BLaER1 treated with 17β-estradiol and CSF1 and Interleukin-3, amounts not matched to agents 10 nM and 100 nM (cell line): ENCODE measurements around the gene TEX2.
A peak's percentile ranks its signal among the peaks of the same experiment; 100 is the strongest.

Experiments used
- H3K27ac ChIP-seq, 11 experiments: shearing (Covaris generic); formaldehyde crosslinking; 2 replicates each; pipeline ENCODE4 v1.8.1; 2022
- H3K27me3 ChIP-seq, 11 experiments: shearing (Covaris generic); formaldehyde crosslinking; 2 replicates each; pipeline ENCODE4 v1.8.1; 2022
- H3K36me3 ChIP-seq, 11 experiments: shearing (Covaris generic); formaldehyde crosslinking; 2 replicates each; pipeline ENCODE4 v1.8.1; 2022
- H3K4me1 ChIP-seq, 10 experiments: shearing (Covaris generic); formaldehyde crosslinking; 2 replicates each; pipeline ENCODE4 v1.8.1; 2022
- H3K4me2 ChIP-seq, 11 experiments: shearing (Covaris generic); formaldehyde crosslinking; 2 replicates each; pipeline ENCODE4 v1.8.1; 2022
- H3K4me3 ChIP-seq, 10 experiments: shearing (Covaris generic); formaldehyde crosslinking; 2 replicates each; pipeline ENCODE4 v1.8.1; 2022
- H3K9ac ChIP-seq, 11 experiments: shearing (Covaris generic); formaldehyde crosslinking; 2 replicates each; pipeline ENCODE4 v1.8.1; 2022
- H3K9me3 ChIP-seq, 11 experiments: shearing (Covaris generic); formaldehyde crosslinking; replicated peaks in 1 of 11; 2 replicates each; pipeline ENCODE4 v1.8.1; 2022
- H4K20me1 ChIP-seq, 11 experiments: shearing (Covaris generic); formaldehyde crosslinking; 2 replicates each; pipeline ENCODE4 v1.8.1; 2022
- Cebpa-rat ChIP-seq, 11 experiments: shearing (Covaris generic); IDR thresholded peaks; 2 replicates each; pipeline ENCODE4 v1.8.1; 2022

TEX2 gene

GRCh38 chr17:64146418-64147109 is 116.5 kb downstream of the TEX2 start:
- Histone ChIP-seq H3K36me3 (peaks cover 13 to 52% (median 43%) of the 10 kb centered on the region in 11 experiments; a peak in 21 of 22 replicates), H3K9me3 (no peaks in the 10 kb centered on the region), H3K4me2 (peak overlapping the region; percentile 81 to 97 (median 91)), H3K4me1 (peaks cover 18 to 38% (median 29%) of the 10 kb centered on the region in 10 experiments), H3K27ac (peak overlapping the region; percentile 83 to 99 (median 96)), H3K9ac (peak overlapping the region; percentile 92 to 100 (median 98)), H4K20me1 (peaks cover 0 to 9% (median 0%) of the 10 kb centered on the region in 11 experiments; a peak in 3 of 22 replicates), H3K27me3 (no peaks in the 10 kb centered on the region), H3K4me3 (peak overlapping the region; percentile 70 to 97 (median 84))
- no peak for TF ChIP-seq Cebpa-rat (IDR thresholded peaks at IDR 0.05)

GRCh38 chr17:64145751-64146417 is 117.2 kb downstream of the TEX2 start:
- no peak for TF ChIP-seq Cebpa-rat (IDR thresholded peaks at IDR 0.05)
- Histone ChIP-seq H3K4me2 (peak overlapping the region; percentile 85 to 97 (median 91)), H3K27me3 (no peaks in the 10 kb centered on the region), H3K36me3 (peaks cover 13 to 46% (median 38%) of the 10 kb centered on the region in 11 experiments; a peak in 21 of 22 replicates), H3K9me3 (no peaks in the 10 kb centered on the region), H3K4me3 (peak overlapping the region; percentile 70 to 97 (median 84)), H3K27ac (peak overlapping the region; percentile 83 to 99 (median 96)), H4K20me1 (peaks cover 0 to 9% (median 0%) of the 10 kb centered on the region in 11 experiments; a peak in 3 of 22 replicates), H3K9ac (peak overlapping the region; percentile 92 to 100 (median 98)), H3K4me1 (peaks cover 18 to 38% (median 29%) of the 10 kb centered on the region in 10 experiments)

GRCh38 chr17:64145375-64145750 is 117.7 kb downstream of the TEX2 start:
- H3K4me2 ChIP-seq = peak overlapping the region; percentile 80 to 94 (median 86)
- peaks cover 0 to 9% (median 0%) of the 10 kb centered on the region in 11 experiments; a peak in 3 of 22 replicates for H4K20me1 ChIP-seq
- H3K4me3 ChIP-seq = peak overlapping the region; percentile 70 to 97 (median 84)
- peak overlapping the region in 10 of 11 experiments; percentile 45 to 99 (median 96); a peak in 19 of 22 replicates for H3K27ac ChIP-seq
- no peaks in the 10 kb centered on the region for H3K27me3 ChIP-seq
- no peak for TF ChIP-seq Cebpa-rat (IDR thresholded peaks at IDR 0.05)
- H3K4me1 ChIP-seq = peaks cover 18 to 34% (median 26%) of the 10 kb centered on the region in 10 experiments
- no peaks in the 10 kb centered on the region for H3K9me3 ChIP-seq
- H3K9ac ChIP-seq = peak overlapping the region; percentile 92 to 100 (median 98)
- H3K36me3 ChIP-seq = peaks cover 9 to 43% (median 34%) of the 10 kb centered on the region in 11 experiments; a peak in 21 of 22 replicates

GRCh38 chr17:64139542-64139941 is 123.5 kb downstream of the TEX2 start:
- no peak overlapping the region for H3K4me3 ChIP-seq
- H3K36me3 ChIP-seq = no peaks in the 10 kb centered on the region
- no peaks in the 10 kb centered on the region for H4K20me1 ChIP-seq
- H3K27ac ChIP-seq = no peak overlapping the region
- no peak overlapping the region for H3K4me2 ChIP-seq
- H3K9ac ChIP-seq = no peak overlapping the region
- H3K27me3 ChIP-seq = no peaks in the 10 kb centered on the region
- TF ChIP-seq Cebpa-rat (IDR thresholded peaks at IDR 0.05) = no peak
- peaks cover under 1 to 3% (median 2%) of the 10 kb centered on the region in 10 experiments; a peak in 16 of 20 replicates for H3K4me1 ChIP-seq
- H3K9me3 ChIP-seq = no peaks in the 10 kb centered on the region

GRCh38 chr17:64138441-64138840 is 124.6 kb downstream of the TEX2 start:
- no peak for TF ChIP-seq Cebpa-rat (IDR thresholded peaks at IDR 0.05)
- no peak overlapping the region for H3K4me2 ChIP-seq
- no peaks in the 10 kb centered on the region for H4K20me1 ChIP-seq
- no peak overlapping the region for H3K4me3 ChIP-seq
- no peaks in the 10 kb centered on the region for H3K9me3 ChIP-seq
- H3K27ac ChIP-seq = no peak overlapping the region
- H3K27me3 ChIP-seq = no peaks in the 10 kb centered on the region
- peaks cover 0 to under 1% (median 0%) of the 10 kb centered on the region in 10 experiments; a peak in 4 of 20 replicates for H3K4me1 ChIP-seq
- no peaks in the 10 kb centered on the region for H3K36me3 ChIP-seq
- no peak overlapping the region for H3K9ac ChIP-seq

GRCh38 chr17:64135000-64135399 is 128.1 kb downstream of the TEX2 start:
- no peak overlapping the region for H3K4me3 ChIP-seq
- peaks cover 11 to 33% (median 24%) of the 10 kb centered on the region in 10 experiments for H3K4me1 ChIP-seq
- no peak overlapping the region for H3K4me2 ChIP-seq
- no peaks in the 10 kb centered on the region for H3K9me3 ChIP-seq
- H3K27ac ChIP-seq = no peak overlapping the region
- H3K27me3 ChIP-seq = no peaks in the 10 kb centered on the region
- H3K36me3 ChIP-seq = no peaks in the 10 kb centered on the region
- H4K20me1 ChIP-seq = no peaks in the 10 kb centered on the region
- H3K9ac ChIP-seq = no peak overlapping the region; a peak in 1 of 22 replicates
- TF ChIP-seq Cebpa-rat (IDR thresholded peaks at IDR 0.05) = no peak

- Histone ChIP-seq H3K4me1 (peaks cover 12 to 33% (median 24%) of the 10 kb centered on the region in 10 experiments), H3K4me2 (no peak overlapping the region), H3K27ac (no peak overlapping the region)
Measured at GRCh38 chr17:64134216-64134970, 128.7 kb downstream of the TEX2 start.

GRCh38 chr17:64133546-64134215 is 129.4 kb downstream of the TEX2 start:
- Histone ChIP-seq H3K27ac (no peak overlapping the region), H3K9ac (no peak overlapping the region), H3K4me3 (no peak overlapping the region), H3K4me2 (peak overlapping the region in 3 of 11 experiments; percentile 80 to 99 (median 93); a peak in 5 of 22 replicates), H3K4me1 (peaks cover 19 to 38% (median 32%) of the 10 kb centered on the region in 10 experiments), H3K27me3 (peaks cover 2 to 12% (median 11%) of the 10 kb centered on the region in 11 experiments; a peak in 21 of 22 replicates), H4K20me1 (peaks cover 4 to 12% (median 10%) of the 10 kb centered on the region in 11 experiments; a peak in 17 of 22 replicates), H3K36me3 (no peaks in the 10 kb centered on the region), H3K9me3 (no peaks in the 10 kb centered on the region)
- no peak for TF ChIP-seq Cebpa-rat (IDR thresholded peaks at IDR 0.05)

More at GRCh38 chr17:64134216-64134970, 128.7 kb downstream of the TEX2 start:
- H3K9ac ChIP-seq = no peak overlapping the region
- no peak overlapping the region for H3K4me3 ChIP-seq
- no peaks in the 10 kb centered on the region for H3K36me3 ChIP-seq
- no peaks in the 10 kb centered on the region for H3K9me3 ChIP-seq
- TF ChIP-seq Cebpa-rat (IDR thresholded peaks at IDR 0.05) = no peak
- H3K27me3 ChIP-seq = peaks cover 0 to 5% (median 4%) of the 10 kb centered on the region in 11 experiments; a peak in 17 of 22 replicates
- H4K20me1 ChIP-seq = peaks cover 0 to 5% (median 3%) of the 10 kb centered on the region in 11 experiments; a peak in 12 of 22 replicates
